ENCODE results near the gene PLS1. TPM values are rescaled to one million over a fixed set of nuclear protein-coding genes. Genes with fewer than 3 reads are reported as not detected.

PLS1 gene
- total RNA-seq, 1 donor from 2014 or later = 1.8 TPM

Other genes with a start within 250 kb of the PLS1 start
- 10.1 TPM for gene XRN1, start 148.4 kb upstream of the PLS1 start, total RNA-seq
- gene ATR, start 17.7 kb upstream of the PLS1 start, total RNA-seq = 8.3 TPM
- 12.3 TPM for gene TRPC1, start 127.6 kb downstream of the PLS1 start, total RNA-seq

Data from ascending aorta (tissue), 1 donor.